UCSD-AML1 (cell line): ENCODE data around the gene ADAMTS6.

Experiments used
- DNase-seq: peaks from one replicate; lab custom pipeline; 2025; ENCODE audit not compliant: unreplicated experiment; lab: John Stamatoyannopoulos, UW

ADAMTS6 gene

GRCh38 chr5:65108786-65109743, 372.7 kb downstream of the ADAMTS6 start:
- no peak for DNase-seq

- no peak for DNase-seq
Measured at GRCh38 chr5:65105301-65105700, 376.4 kb downstream of the ADAMTS6 start.

GRCh38 chr5:65104831-65105230, 376.9 kb downstream of the ADAMTS6 start:
- DNase-seq = no peak

DNA sequence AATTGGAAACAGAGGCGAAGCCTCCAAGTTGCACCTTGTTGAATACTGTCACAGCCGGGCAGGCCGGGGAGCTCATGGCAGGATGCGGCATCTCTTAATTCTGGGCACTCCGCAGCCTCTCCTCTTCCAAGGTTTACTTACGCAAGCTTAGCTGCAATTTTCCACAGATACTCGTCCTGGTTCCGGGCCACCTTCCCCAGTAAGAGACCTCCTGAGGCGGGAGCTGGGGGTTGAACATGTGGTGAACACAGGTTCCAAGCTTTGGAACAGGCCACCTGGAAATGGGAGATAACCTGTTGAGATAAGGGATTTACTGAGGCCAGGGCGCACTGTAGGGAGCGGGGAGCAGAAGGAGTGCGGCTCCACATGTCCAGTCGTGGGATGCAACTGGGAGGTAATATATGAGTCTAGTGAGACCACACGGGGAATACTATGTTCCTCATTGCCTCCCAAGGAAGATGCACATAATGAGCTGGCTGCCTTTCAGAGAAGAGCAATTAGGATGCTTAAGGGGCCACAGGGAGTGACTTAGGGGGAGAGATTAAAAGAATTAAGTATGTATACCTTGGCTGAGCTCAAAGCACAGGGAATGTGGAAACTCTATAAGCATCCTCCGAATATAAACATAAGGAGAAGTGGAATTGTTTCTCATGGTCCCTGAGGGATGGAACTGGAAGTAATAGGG, 377.8 kb downstream of the ADAMTS6 start:
- DNase-seq = no peak

DNA sequence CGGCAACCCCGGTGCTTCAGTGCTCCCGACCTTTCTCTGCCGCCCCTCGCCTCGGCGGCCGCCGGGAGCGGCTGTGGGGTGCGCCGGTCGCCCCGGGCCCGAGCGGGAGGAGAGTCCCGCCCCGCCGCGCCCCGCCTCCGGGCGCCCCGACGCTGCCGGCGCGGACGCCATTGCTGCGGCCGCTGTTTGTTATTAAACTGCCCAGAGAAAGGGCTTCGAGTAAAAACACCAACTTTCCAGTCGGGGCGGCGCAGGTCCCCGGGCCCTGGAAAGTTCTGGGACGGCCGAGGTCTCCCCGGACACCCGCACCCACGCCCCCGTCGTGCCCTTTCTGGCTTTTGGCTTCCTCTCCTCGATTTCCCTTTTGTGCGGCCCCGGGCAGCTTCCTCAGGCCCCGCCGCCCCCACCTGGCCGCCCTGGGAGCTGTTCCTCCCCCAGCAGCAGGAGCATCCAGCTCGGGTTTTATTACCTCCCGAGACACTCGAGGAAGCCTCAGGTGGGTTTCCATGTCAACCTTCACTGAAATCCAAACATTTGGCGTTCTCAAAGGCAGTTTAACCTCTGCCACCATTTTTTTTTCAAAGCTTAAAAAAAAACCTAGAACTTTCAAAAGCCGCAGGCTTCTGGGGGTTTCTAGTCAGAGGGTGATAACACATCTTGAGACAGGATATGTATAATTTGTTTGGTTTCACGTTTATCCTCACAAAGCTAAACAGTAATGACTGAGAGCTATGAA, 378.6 kb downstream of the ADAMTS6 start:
- DNase-seq = peak; percentile 55

DNA sequence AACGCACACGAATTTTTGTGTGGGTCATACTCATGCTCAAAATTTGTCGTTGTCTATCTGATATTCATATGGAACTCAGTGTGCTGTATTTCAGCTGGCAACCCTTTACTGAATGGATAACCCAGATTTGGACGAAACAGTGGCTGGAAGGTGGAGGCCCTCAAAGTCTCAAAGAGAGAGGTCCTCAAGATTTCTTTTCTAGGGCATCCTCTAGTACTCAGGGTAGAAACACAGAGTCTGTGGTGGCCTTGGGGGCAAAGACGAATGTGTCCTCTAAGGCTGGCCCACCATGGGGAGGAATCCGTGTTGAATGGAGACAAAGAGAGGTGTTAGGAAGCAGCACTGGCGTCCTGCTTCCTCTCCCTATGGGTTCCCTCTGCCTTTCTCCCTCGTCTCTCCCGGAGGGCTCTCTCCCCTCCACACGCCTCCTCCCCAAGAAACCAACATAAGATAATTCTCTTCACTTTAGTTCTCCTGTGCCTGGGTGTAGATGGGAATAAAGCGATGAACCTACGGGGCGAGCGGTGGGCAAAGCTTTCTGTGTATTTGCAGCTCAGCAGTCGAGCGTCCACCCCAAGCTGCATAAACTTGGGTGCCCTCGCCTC, 379.2 kb downstream of the ADAMTS6 start:
- DNase-seq = no peak

- DNase-seq = no peak
Measured at GRCh38 chr5:65101632-65102100, 380.1 kb downstream of the ADAMTS6 start.

DNA sequence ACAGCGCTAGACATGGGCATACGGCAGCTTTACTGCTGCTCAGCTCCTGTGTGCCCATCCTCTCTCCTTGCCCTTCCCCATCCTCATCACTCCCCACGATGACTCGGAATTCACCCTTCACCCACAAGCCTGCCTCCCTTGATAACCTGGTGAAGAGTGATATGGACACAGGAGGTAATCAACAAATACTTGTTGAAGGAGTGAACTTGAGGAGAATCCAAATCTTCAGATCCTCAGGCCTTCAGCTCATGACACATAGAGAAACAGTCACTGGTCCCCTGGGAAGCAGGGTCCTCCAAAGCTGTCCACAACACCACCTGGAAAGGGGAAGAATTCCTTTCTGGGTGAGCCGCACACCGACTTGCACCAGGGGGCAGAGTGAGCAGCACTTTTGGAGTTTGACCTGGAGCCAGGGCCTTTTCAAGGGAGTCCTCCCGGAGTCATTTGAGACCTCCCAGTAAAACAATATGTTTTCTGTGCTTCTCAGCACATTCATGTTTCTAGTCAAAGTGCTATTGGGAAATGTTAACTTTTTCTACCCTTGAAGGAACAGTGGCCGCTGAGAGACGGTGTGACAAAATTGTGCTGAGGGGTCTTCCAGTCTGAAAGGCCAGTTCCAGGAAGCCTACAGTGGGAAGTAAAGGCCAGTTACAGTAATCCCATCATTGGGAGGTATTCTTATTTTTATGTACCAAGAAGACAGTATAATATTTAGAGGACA, 380.6 kb downstream of the ADAMTS6 start:
- peak; percentile 31 for DNase-seq
